KMS-11 (cell line): ENCODE measurements around the gene SGCD.

ENCODE experiments used
- H2AFZ ChIP-seq: fragments of 200-600 bp; sonication (generic); 2 replicates; pipeline ENCODE4 v1.6.1; 2016; ENCODE audit warnings: antibody characterized with exemption, mixed run types, low read depth
- H3K27ac ChIP-seq: fragments of 200-600 bp; sonication (generic); 2 replicates; pipeline ENCODE4 v1.6.1; 2016; ENCODE audit warnings: mild to moderate bottlenecking, mixed run types
- H3K27me3 ChIP-seq: fragments of 200-600 bp; sonication (generic); 2 replicates; pipeline ENCODE4 v1.6.1; 2017; ENCODE audit warnings: mild to moderate bottlenecking, low read depth, mixed run types, moderate library complexity; ENCODE audit not compliant: insufficient read depth
- H3K36me3 ChIP-seq: fragments of 200-600 bp; sonication (generic); 2 replicates; pipeline ENCODE4 v1.6.1; 2017; ENCODE audit warnings: mild to moderate bottlenecking, mixed run types; ENCODE audit not compliant: insufficient read depth
- H3K4me1 ChIP-seq: fragments of 200-600 bp; sonication (generic); 2 replicates; pipeline ENCODE4 v1.6.1; 2016; ENCODE audit warnings: mild to moderate bottlenecking, low read depth, mixed run types; ENCODE audit not compliant: poor library complexity, severe bottlenecking
- H3K4me2 ChIP-seq: fragments of 200-600 bp; sonication (generic); 2 replicates; pipeline ENCODE4 v1.7.0; 2016; ENCODE audit warnings: mild to moderate bottlenecking, mixed run types
- H3K4me3 ChIP-seq: fragments of 200-600 bp; sonication (generic); IDR thresholded peaks from 2 replicates; pipeline ENCODE4 v1.6.1; 2017; ENCODE audit warnings: low read depth, low read length, mixed read lengths; ENCODE audit not compliant: insufficient read depth
- H3K79me2 ChIP-seq: fragments of 200-600 bp; sonication (generic); 2 replicates; pipeline ENCODE4 v1.6.1; 2016; ENCODE audit warnings: low read depth, mixed run types; ENCODE audit not compliant: insufficient read depth
- H3K9ac ChIP-seq: fragments of 200-600 bp; sonication (generic); 2 replicates; pipeline ENCODE4 v1.6.1; 2016; ENCODE audit warnings: mild to moderate bottlenecking, mixed run types
- H4K20me1 ChIP-seq: fragments of 200-600 bp; sonication (generic); 2 replicates; pipeline ENCODE4 v1.6.1; 2016; ENCODE audit warnings: mild to moderate bottlenecking, mixed run types; ENCODE audit not compliant: insufficient read depth
- TF ChIP-seq, protein P1 (sequence below): fragments of 200-600 bp; sonication (generic); conservative IDR thresholded peaks from 2 replicates; pipeline ENCODE4 v1.6.1; 2017; ENCODE audit warnings: low read depth, mild to moderate bottlenecking, antibody characterized with exemption, low read length, moderate library complexity, mixed read lengths

SGCD gene

DNA sequence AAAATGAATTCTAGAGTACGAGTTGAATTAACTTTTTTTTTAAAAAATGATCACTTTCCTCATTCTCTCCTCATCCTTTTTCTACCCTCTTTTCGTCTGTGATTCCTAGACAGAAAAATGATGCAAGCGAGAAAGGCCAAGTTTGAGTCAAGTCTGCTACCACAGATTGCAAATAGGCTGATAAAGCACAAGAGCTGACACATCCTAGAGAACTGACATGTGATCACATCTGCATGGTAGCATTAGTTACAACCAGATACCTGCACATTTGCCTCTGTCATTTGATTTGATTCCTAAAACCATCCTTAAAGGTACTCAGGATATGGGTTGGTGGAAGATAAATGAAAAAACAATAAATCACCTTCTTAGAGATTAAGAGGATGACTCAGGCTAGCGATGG, 297.7 kb downstream of the SGCD start:
- no peaks in the 10 kb centered on the region for H3K27me3 ChIP-seq
- no peak overlapping the region for H3K4me2 ChIP-seq
- no peak overlapping the region for H3K4me3 ChIP-seq
- no peaks in the 10 kb centered on the region for H3K36me3 ChIP-seq
- H2AFZ ChIP-seq, result no peak overlapping the region
- no peaks in the 10 kb centered on the region for H4K20me1 ChIP-seq
- H3K9ac ChIP-seq, result no peak overlapping the region
- no peaks in the 10 kb centered on the region for H3K79me2 ChIP-seq
- TF ChIP-seq, protein P1, sequence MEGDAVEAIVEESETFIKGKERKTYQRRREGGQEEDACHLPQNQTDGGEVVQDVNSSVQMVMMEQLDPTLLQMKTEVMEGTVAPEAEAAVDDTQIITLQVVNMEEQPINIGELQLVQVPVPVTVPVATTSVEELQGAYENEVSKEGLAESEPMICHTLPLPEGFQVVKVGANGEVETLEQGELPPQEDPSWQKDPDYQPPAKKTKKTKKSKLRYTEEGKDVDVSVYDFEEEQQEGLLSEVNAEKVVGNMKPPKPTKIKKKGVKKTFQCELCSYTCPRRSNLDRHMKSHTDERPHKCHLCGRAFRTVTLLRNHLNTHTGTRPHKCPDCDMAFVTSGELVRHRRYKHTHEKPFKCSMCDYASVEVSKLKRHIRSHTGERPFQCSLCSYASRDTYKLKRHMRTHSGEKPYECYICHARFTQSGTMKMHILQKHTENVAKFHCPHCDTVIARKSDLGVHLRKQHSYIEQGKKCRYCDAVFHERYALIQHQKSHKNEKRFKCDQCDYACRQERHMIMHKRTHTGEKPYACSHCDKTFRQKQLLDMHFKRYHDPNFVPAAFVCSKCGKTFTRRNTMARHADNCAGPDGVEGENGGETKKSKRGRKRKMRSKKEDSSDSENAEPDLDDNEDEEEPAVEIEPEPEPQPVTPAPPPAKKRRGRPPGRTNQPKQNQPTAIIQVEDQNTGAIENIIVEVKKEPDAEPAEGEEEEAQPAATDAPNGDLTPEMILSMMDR, result no peak
- no peak overlapping the region for H3K27ac ChIP-seq
- H3K4me1 ChIP-seq, result no peaks in the 10 kb centered on the region

DNA sequence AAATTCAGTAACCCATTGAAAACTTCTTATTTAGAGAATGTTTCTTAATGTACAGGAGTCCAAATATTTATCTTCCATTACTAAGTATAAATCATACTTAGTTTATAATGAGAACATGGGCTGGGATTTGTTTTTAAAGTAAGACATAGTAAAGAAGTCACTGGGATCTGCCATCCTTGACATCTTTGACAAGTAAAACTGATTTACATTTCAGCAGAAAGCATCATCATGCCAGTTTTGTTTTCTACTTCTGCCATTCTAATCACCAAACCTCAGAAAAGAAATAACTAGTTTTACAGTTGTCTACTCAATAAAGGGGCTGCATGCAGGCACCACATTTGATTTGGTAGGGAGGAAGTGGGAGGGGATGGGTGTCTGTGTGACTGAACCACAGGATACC, 301.5 kb downstream of the SGCD start:
- Histone ChIP-seq H2AFZ (no peak overlapping the region), H3K27me3 (no peaks in the 10 kb centered on the region), H3K27ac (no peak overlapping the region), H3K36me3 (no peaks in the 10 kb centered on the region), H4K20me1 (no peaks in the 10 kb centered on the region), H3K4me3 (no peak overlapping the region), H3K4me1 (no peaks in the 10 kb centered on the region), H3K4me2 (no peak overlapping the region), H3K9ac (no peak overlapping the region), H3K79me2 (no peaks in the 10 kb centered on the region)
- TF ChIP-seq, protein P1, result no peak

- no peaks in the 10 kb centered on the region for H3K36me3 ChIP-seq
- no peak overlapping the region for H3K27ac ChIP-seq
- no peak overlapping the region for H2AFZ ChIP-seq
- TF ChIP-seq, protein P1, result no peak
- H3K9ac ChIP-seq, result no peak overlapping the region
- no peaks in the 10 kb centered on the region for H4K20me1 ChIP-seq
- H3K4me2 ChIP-seq, result no peak overlapping the region
- H3K79me2 ChIP-seq, result no peaks in the 10 kb centered on the region
- H3K27me3 ChIP-seq, result no peaks in the 10 kb centered on the region
- no peak overlapping the region for H3K4me3 ChIP-seq
- H3K4me1 ChIP-seq, result no peaks in the 10 kb centered on the region
Observed at GRCh38 chr5:156631005-156631404, 304.0 kb downstream of the SGCD start.

- no peak overlapping the region for H3K27ac ChIP-seq
- H3K9ac ChIP-seq, result no peak overlapping the region
- H3K36me3 ChIP-seq, result no peaks in the 10 kb centered on the region
- H3K4me3 ChIP-seq, result no peak overlapping the region
- H3K27me3 ChIP-seq, result no peaks in the 10 kb centered on the region
- no peaks in the 10 kb centered on the region for H3K4me1 ChIP-seq
- no peak overlapping the region for H2AFZ ChIP-seq
- TF ChIP-seq, protein P1, result no peak
- H4K20me1 ChIP-seq, result no peaks in the 10 kb centered on the region
- H3K4me2 ChIP-seq, result no peak overlapping the region
- H3K79me2 ChIP-seq, result no peaks in the 10 kb centered on the region
Observed at GRCh38 chr5:156634301-156634700, 307.3 kb downstream of the SGCD start.
